H9 (cell line): Measurements from ENCODE around the gene EPC1. TPM values are rescaled to one million over a fixed set of nuclear protein-coding genes. Genes with fewer than 3 reads are reported as not detected.

Experiments used
- DNase-seq: peaks from one replicate; pipeline ENCODE4 v3.0.0-alpha.2; 2017
- H2AFZ ChIP-seq: one replicate; pipeline ENCODE4 v1.6.1; 2013; ENCODE audit warnings: mild to moderate bottlenecking, low read length, control low read depth, moderate library complexity
- H2AK5ac ChIP-seq: 2 replicates; pipeline ENCODE4 v1.6.1; 2013; ENCODE audit warnings: low read length, control low read depth, mixed read lengths; ENCODE audit not compliant: insufficient read length
- H2BK120ac ChIP-seq: one replicate; pipeline ENCODE4 v1.6.1; 2013; ENCODE audit warnings: low read depth, mild to moderate bottlenecking, low read length, control low read depth, inconsistent platforms; ENCODE audit not compliant: poor library complexity, severe bottlenecking
- H2BK12ac ChIP-seq: 2 replicates; pipeline ENCODE4 v1.6.1; 2013; ENCODE audit warnings: low read length, control low read depth, mixed read lengths, low read depth; ENCODE audit not compliant: insufficient read length
- H2BK15ac ChIP-seq: 2 replicates; pipeline ENCODE4 v1.6.1; 2013; ENCODE audit warnings: low read depth, low read length, control low read depth
- H2BK20ac ChIP-seq: one replicate; pipeline ENCODE4 v1.6.1; 2013; ENCODE audit warnings: low read depth, mild to moderate bottlenecking, low read length, control low read depth, inconsistent platforms; ENCODE audit not compliant: poor library complexity, severe bottlenecking
- H2BK5ac ChIP-seq: 2 replicates; pipeline ENCODE4 v1.6.1; 2013; ENCODE audit warnings: low read length, control low read depth, mixed read lengths; ENCODE audit not compliant: insufficient read length
- H3K14ac ChIP-seq: 2 replicates; pipeline ENCODE4 v1.6.1; 2013; ENCODE audit warnings: low read length, control low read depth; ENCODE audit not compliant: insufficient read depth
- H3K18ac ChIP-seq: 2 replicates; pipeline ENCODE4 v1.6.1; 2013; ENCODE audit warnings: low read depth, mild to moderate bottlenecking, mixed read lengths, low read length, control low read depth; ENCODE audit not compliant: insufficient read length
- H3K23ac ChIP-seq: 2 replicates; pipeline ENCODE4 v1.6.1; 2013; ENCODE audit warnings: low read length, control low read depth, mixed read lengths, low read depth; ENCODE audit not compliant: insufficient read length
- H3K23me2 ChIP-seq: 2 replicates; pipeline ENCODE4 v1.6.1; 2013; ENCODE audit warnings: low read depth, mild to moderate bottlenecking, mixed read lengths, low read length, control low read depth; ENCODE audit not compliant: insufficient read length, poor library complexity, severe bottlenecking
- H3K27ac ChIP-seq: 2 replicates; pipeline ENCODE4 v1.5.1; 2013; ENCODE audit warnings: low read length, control low read depth, mixed read lengths, low read depth; ENCODE audit not compliant: insufficient read length
- H3K27me3 ChIP-seq: 2 replicates; pipeline ENCODE4 v1.6.1; 2013; ENCODE audit warnings: low read length, control low read depth, inconsistent platforms; ENCODE audit not compliant: insufficient read depth
- H3K4ac ChIP-seq: 2 replicates; pipeline ENCODE4 v1.6.1; 2013; ENCODE audit warnings: low read depth, mild to moderate bottlenecking, control low read depth, inconsistent platforms, low read length, moderate library complexity
- H3K4me1 ChIP-seq: 2 replicates; pipeline ENCODE4 v1.6.1; 2013; ENCODE audit warnings: low read length, control low read depth, inconsistent platforms; ENCODE audit not compliant: insufficient read depth
- H3K4me2 ChIP-seq: 2 replicates; pipeline ENCODE4 v1.6.1; 2013; ENCODE audit warnings: low read length, control low read depth, mixed read lengths; ENCODE audit not compliant: insufficient read length, insufficient read depth
- H3K56ac ChIP-seq: 2 replicates; pipeline ENCODE4 v1.6.1; 2013; ENCODE audit warnings: low read depth, mild to moderate bottlenecking, mixed read lengths, low read length, control low read depth; ENCODE audit not compliant: insufficient read length
- H3K79me1 ChIP-seq: 2 replicates; pipeline ENCODE4 v1.6.1; 2013; ENCODE audit warnings: low read depth, mild to moderate bottlenecking, moderate library complexity, low read length, control low read depth, inconsistent platforms; ENCODE audit not compliant: insufficient read depth, poor library complexity, severe bottlenecking
- H3K79me2 ChIP-seq: 2 replicates; pipeline ENCODE4 v1.6.1; 2013; ENCODE audit warnings: low read length, control low read depth, inconsistent platforms; ENCODE audit not compliant: insufficient read depth
- H3K9ac ChIP-seq: 2 replicates; pipeline ENCODE4 v1.6.1; 2013; ENCODE audit warnings: low read length, control low read depth, mixed read lengths; ENCODE audit not compliant: insufficient read length; ENCODE audit errors: extremely low read depth
- H3K9me3 ChIP-seq: one replicate; pipeline ENCODE4 v1.6.1; 2013; ENCODE audit warnings: low read depth, low read length, inconsistent platforms; ENCODE audit not compliant: control insufficient read depth
- H3T11ph ChIP-seq: one replicate; pipeline ENCODE4 v1.6.1; 2013; ENCODE audit warnings: mild to moderate bottlenecking, low read length, control low read depth, inconsistent platforms
- H4K20me1 ChIP-seq: one replicate; pipeline ENCODE4 v1.6.1; 2013; ENCODE audit not compliant: control insufficient read depth, insufficient read length, insufficient read depth
- H4K5ac ChIP-seq: 2 replicates; pipeline ENCODE4 v1.6.1; 2013; ENCODE audit warnings: low read depth, mild to moderate bottlenecking, mixed read lengths, low read length, control low read depth; ENCODE audit not compliant: insufficient read length
- H4K8ac ChIP-seq: replicated peaks from 2 replicates; pipeline ENCODE4 v1.6.1; 2013; ENCODE audit warnings: low read length, control low read depth, mixed read lengths, low read depth; ENCODE audit not compliant: insufficient read length
- H4K91ac ChIP-seq: 2 replicates; pipeline ENCODE4 v1.6.1; 2013; ENCODE audit warnings: low read depth, mild to moderate bottlenecking, moderate library complexity, mixed read lengths, low read length, control low read depth; ENCODE audit not compliant: insufficient read length
- H3K27ac Mint-ChIP-seq, 3 experiments: 2 replicates in 2 of 3; 3 replicates in 1 of 3; pipeline ENCODE4 v1.8.0; 2020 to 2021; ENCODE audit warnings: mixed read lengths in 3 of 3, mild to moderate bottlenecking in 1 of 3, moderate library complexity in 1 of 3
- H3K27me3 Mint-ChIP-seq: 2 replicates; pipeline ENCODE4 v1.8.0; 2021; ENCODE audit warnings: low read depth, mild to moderate bottlenecking, moderate library complexity, mixed read lengths
- H3K36me3 Mint-ChIP-seq, 3 experiments: 2 replicates in 2 of 3; 3 replicates in 1 of 3; pipeline ENCODE4 v1.8.0; 2020 to 2021; ENCODE audit warnings: low read depth in 3 of 3, mixed read lengths in 3 of 3; ENCODE audit not compliant: insufficient read depth in 1 of 3
- H3K4me1 Mint-ChIP-seq, 2 experiments: 2 replicates each; pipeline ENCODE4 v1.8.0; 2020; ENCODE audit warnings: mixed read lengths in 2 of 2
- H3K4me3 Mint-ChIP-seq, 2 experiments: 2 replicates in 1 of 2; 3 replicates in 1 of 2; pipeline ENCODE4 v1.8.0; 2020 to 2021; ENCODE audit warnings: mild to moderate bottlenecking in 2 of 2, mixed read lengths in 2 of 2, moderate library complexity in 1 of 2
- H3K9me3 Mint-ChIP-seq, 2 experiments: 2 replicates in 1 of 2; 3 replicates in 1 of 2; pipeline ENCODE4 v1.8.0; 2020; ENCODE audit warnings: mild to moderate bottlenecking in 2 of 2, mixed read lengths in 2 of 2, moderate library complexity in 1 of 2
- WGBS: extraction: QIAGEN DNeasy Blood & Tissue Kit; methylation state at CpG from one replicate; pipeline ENCODE4 v1.1.7; 2013; ENCODE audit warnings: missing lambda C conversion rate, low lambda C conversion rate, mixed read lengths; ENCODE audit not compliant: insufficient read length; ENCODE audit errors: extremely low coverage; 5-methylcytosine and 5-hydroxymethylcytosine counted together
- total RNA-seq: library from RNA; stranded (reverse); gene quantifications from 2 replicates; pipeline ENCODE4 v1.2.1, GENCODE V29; 2021
- TF ChIP-seq, protein P1 (sequence below): fragments of 200-600 bp; sonication (generic); conservative IDR thresholded peaks from 3 replicates; pipeline ENCODE4 v1.8.0; 2021; ENCODE audit warnings: antibody characterized with exemption, mild to moderate bottlenecking

The EPC1 gene
- total RNA-seq, 1 experiment from 2014 or later: 32.5 TPM

GRCh38 chr10:32371101-32371500 lies 24.1 kb upstream of the EPC1 start:
- Histone ChIP-seq H3K9ac (no peak overlapping the region), H3K14ac (no peak overlapping the region), H2BK12ac (no peak overlapping the region), H2AFZ (no peak overlapping the region), H3K23ac (no peak overlapping the region), H3K79me1 (peaks cover 9% of the 10 kb centered on the region), H2BK20ac (no peak overlapping the region), H3K4me1 (no peaks in the 10 kb centered on the region), H3T11ph (no peak overlapping the region), H3K9me3 (no peaks in the 10 kb centered on the region), H2BK15ac (no peak overlapping the region), H4K5ac (no peak overlapping the region), H2BK120ac (no peak overlapping the region), H2AK5ac (no peak overlapping the region), H3K27me3 (no peaks in the 10 kb centered on the region), H3K27ac (no peak overlapping the region), H3K23me2 (no peaks in the 10 kb centered on the region), H2BK5ac (no peak overlapping the region), H4K8ac (no peak overlapping the region), H4K91ac (no peak overlapping the region), H3K79me2 (no peaks in the 10 kb centered on the region; the same call in 1 of the 2 replicates), H3K4ac (no peak overlapping the region), H3K4me2 (no peak overlapping the region), H3K56ac (no peak overlapping the region), H3K18ac (no peak overlapping the region), H4K20me1 (no peaks in the 10 kb centered on the region)
- Mint-ChIP-seq H3K9me3 (no peaks in the 10 kb centered on the region), H3K36me3 (peaks cover 0 to 7% (median 2%) of the 10 kb centered on the region in 3 experiments; a peak in 3 of 7 replicates), H3K4me3 (no peak overlapping the region), H3K27me3 (no peaks in the 10 kb centered on the region), H3K27ac (no peak overlapping the region; a peak in 1 of 7 replicates), H3K4me1 (peaks cover 2% of the 10 kb centered on the region in 2 experiments; a peak in 3 of 4 replicates)
- no CpG with 5 or more reads among the region's 1 CpG for WGBS
- TF ChIP-seq, protein P1, sequence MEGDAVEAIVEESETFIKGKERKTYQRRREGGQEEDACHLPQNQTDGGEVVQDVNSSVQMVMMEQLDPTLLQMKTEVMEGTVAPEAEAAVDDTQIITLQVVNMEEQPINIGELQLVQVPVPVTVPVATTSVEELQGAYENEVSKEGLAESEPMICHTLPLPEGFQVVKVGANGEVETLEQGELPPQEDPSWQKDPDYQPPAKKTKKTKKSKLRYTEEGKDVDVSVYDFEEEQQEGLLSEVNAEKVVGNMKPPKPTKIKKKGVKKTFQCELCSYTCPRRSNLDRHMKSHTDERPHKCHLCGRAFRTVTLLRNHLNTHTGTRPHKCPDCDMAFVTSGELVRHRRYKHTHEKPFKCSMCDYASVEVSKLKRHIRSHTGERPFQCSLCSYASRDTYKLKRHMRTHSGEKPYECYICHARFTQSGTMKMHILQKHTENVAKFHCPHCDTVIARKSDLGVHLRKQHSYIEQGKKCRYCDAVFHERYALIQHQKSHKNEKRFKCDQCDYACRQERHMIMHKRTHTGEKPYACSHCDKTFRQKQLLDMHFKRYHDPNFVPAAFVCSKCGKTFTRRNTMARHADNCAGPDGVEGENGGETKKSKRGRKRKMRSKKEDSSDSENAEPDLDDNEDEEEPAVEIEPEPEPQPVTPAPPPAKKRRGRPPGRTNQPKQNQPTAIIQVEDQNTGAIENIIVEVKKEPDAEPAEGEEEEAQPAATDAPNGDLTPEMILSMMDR: no peak
- DNase-seq: no peak
